HEK293T (cell line): ENCODE measurements around the gene SELP.

Experiments used
- BHLHE40 ChIP-seq: fragments of 450-650 bp; IDR thresholded peaks from 2 replicates; pipeline ENCODE4 v1.6.1; 2016; ENCODE audit warnings: mild to moderate bottlenecking, moderate library complexity, borderline replicate concordance
- CTBP1 ChIP-seq: fragments of 450-650 bp; IDR thresholded peaks from 2 replicates; pipeline ENCODE4 v1.6.1; 2016; ENCODE audit warnings: borderline replicate concordance
- FOXA1 ChIP-seq: fragments of 450-650 bp; IDR thresholded peaks from 2 replicates; pipeline ENCODE4 v1.6.1; 2016; ENCODE audit warnings: mild to moderate bottlenecking
- FOXK2 ChIP-seq: fragments of 450-650 bp; IDR thresholded peaks from 2 replicates; pipeline ENCODE4 v1.6.1; 2016; ENCODE audit warnings: mild to moderate bottlenecking
- FOXM1 ChIP-seq: fragments of 450-650 bp; IDR thresholded peaks from 2 replicates; pipeline ENCODE4 v1.6.1; 2017; ENCODE audit warnings: mild to moderate bottlenecking, borderline replicate concordance
- HDGF ChIP-seq: fragments of 450-650 bp; IDR thresholded peaks from 2 replicates; pipeline ENCODE4 v1.6.1; 2017; ENCODE audit warnings: antibody characterized with exemption, borderline replicate concordance
- LEF1 ChIP-seq: fragments of 450-650 bp; IDR thresholded peaks from 2 replicates; pipeline ENCODE4 v1.6.1; 2017; ENCODE audit warnings: mild to moderate bottlenecking, borderline replicate concordance
- NFRKB ChIP-seq: fragments of 450-650 bp; IDR thresholded peaks from 2 replicates; pipeline ENCODE4 v1.6.1; 2016; ENCODE audit warnings: mild to moderate bottlenecking, moderate library complexity
- SP1 ChIP-seq: fragments of 450-650 bp; IDR thresholded peaks from 2 replicates; pipeline ENCODE4 v1.6.1; 2017

DNA sequence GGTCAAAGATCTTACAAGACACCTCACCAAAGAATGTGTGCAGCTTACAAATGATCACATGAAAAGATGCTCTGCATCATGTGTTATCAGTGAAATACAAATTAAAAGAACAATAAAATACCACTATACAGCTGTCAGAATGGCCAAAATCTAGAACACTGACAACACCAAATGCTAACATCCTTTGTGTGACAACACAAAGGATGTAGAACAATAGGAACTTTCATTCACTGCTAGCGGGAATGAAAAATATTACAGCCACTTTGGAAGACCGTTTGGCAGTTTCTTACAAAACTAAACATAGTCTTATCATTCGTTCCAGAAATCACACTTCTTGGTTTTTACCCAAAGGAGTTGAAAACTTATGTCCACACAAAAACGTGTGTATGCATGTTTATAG, 20.6 kb upstream of the SELP start:
- TF ChIP-seq HDGF: no peak
- no peak for TF ChIP-seq BHLHE40
- no peak for TF ChIP-seq FOXM1
- no peak for TF ChIP-seq CTBP1
- no peak for TF ChIP-seq FOXK2
- TF ChIP-seq SP1: no peak
- TF ChIP-seq LEF1: no peak
- no peak for TF ChIP-seq NFRKB
- TF ChIP-seq FOXA1: no peak
